Measurements from ENCODE around the gene PRMT7. TPM values are rescaled to one million over a fixed set of nuclear protein-coding genes. Genes with fewer than 3 reads are reported as not detected.

The PRMT7 gene
- total RNA-seq, 2 experiments from 2014 or later = 70.4 to 73.2 TPM

GRCh38 chr16:68291227-68291626, 19.6 kb upstream of the PRMT7 start:
- H3K4me3 Mint-ChIP-seq = no peak overlapping the region
- H3K27me3 Mint-ChIP-seq (ENCODE audit: low read depth) = no peaks in the 10 kb centered on the region
- H3K36me3 Mint-ChIP-seq (ENCODE audit: low read depth) = peaks cover 84% of the 10 kb centered on the region
- H3K9me3 Mint-ChIP-seq (ENCODE audit: insufficient read depth) = no peaks in the 10 kb centered on the region
- ATAC-seq = no peak
- no peak for DNase-seq
- H3K4me1 Mint-ChIP-seq (ENCODE audit: low read depth) = peaks cover 69% of the 10 kb centered on the region
- ChIA-PET POLR2A (interaction anchor here (0.9 to 2.7 kb wide), 5 partner anchors 10 to 30 kb away, joined by 3 to 12 read pairs (median 5); partner anchors contain the start of genes PRMT7, SLC7A6 and SLC7A6OS), CTCF (interaction anchor here (0.6 to 15.7 kb wide), 9 partner anchors 9 to 862 kb away, joined by 3 to 346 read pairs (median 4); partner anchors contain the start of genes PRMT7, SLC7A6 and SLC7A6OS)
- peak overlapping the region; percentile 84 for H3K27ac Mint-ChIP-seq

- Mint-ChIP-seq H3K27ac (peak overlapping the region; percentile 66), H3K9me3 (ENCODE audit: insufficient read depth) (no peaks in the 10 kb centered on the region), H3K27me3 (ENCODE audit: low read depth) (no peaks in the 10 kb centered on the region), H3K4me1 (ENCODE audit: low read depth) (peaks cover 63% of the 10 kb centered on the region), H3K36me3 (ENCODE audit: low read depth) (peaks cover 86% of the 10 kb centered on the region), H3K4me3 (no peak overlapping the region)
- CTCF ChIA-PET = interaction anchor here (1.4 to 15.7 kb wide), 4 partner anchors 8 to 37 kb away, joined by 3 to 346 read pairs (median 6); partner anchors contain the start of genes PRMT7, SLC7A6 and SLC7A6OS
- DNase-seq (no peak), ATAC-seq (no peak)
- POLR2A ChIA-PET = interaction anchor here (1.0 to 2.7 kb wide), 3 partner anchors 8 to 28 kb away, joined by 3 to 9 read pairs (median 5); partner anchors contain the start of gene SLC7A6
Observed at GRCh38 chr16:68292425-68292824, 18.4 kb upstream of the PRMT7 start.

GRCh38 chr16:68296291-68296690, 14.5 kb upstream of the PRMT7 start:
- no peak for ATAC-seq
- Mint-ChIP-seq H3K9me3 (ENCODE audit: insufficient read depth) (no peaks in the 10 kb centered on the region), H3K4me3 (no peak overlapping the region), H3K27ac (no peak overlapping the region), H3K4me1 (ENCODE audit: low read depth) (peaks cover 26% of the 10 kb centered on the region), H3K27me3 (ENCODE audit: low read depth) (no peaks in the 10 kb centered on the region), H3K36me3 (ENCODE audit: low read depth) (peaks cover 90% of the 10 kb centered on the region)
- no peak for DNase-seq
- ChIA-PET CTCF (interaction anchor here (0.6 to 11.9 kb wide), 3 partner anchors 11 to 34 kb away, joined by 3 to 104 read pairs (median 13); partner anchors contain the start of gene SLC7A6), POLR2A (interaction anchor here (1.4 kb wide), 1 partner anchor 10 kb away, joined by 4 read pairs; no protein-coding TSS in a partner anchor)

- Mint-ChIP-seq H3K36me3 (ENCODE audit: low read depth) (peaks cover 89% of the 10 kb centered on the region), H3K9me3 (ENCODE audit: insufficient read depth) (no peaks in the 10 kb centered on the region), H3K4me1 (ENCODE audit: low read depth) (peaks cover 22% of the 10 kb centered on the region), H3K27ac (peak overlapping the region; percentile 27), H3K27me3 (ENCODE audit: low read depth) (no peaks in the 10 kb centered on the region), H3K4me3 (no peak overlapping the region)
- ATAC-seq (no peak), DNase-seq (no peak)
- ChIA-PET POLR2A (interaction anchor here (1.2 to 1.4 kb wide), 2 partner anchors 10 to 65 kb away, joined by 3 to 4 read pairs; no protein-coding TSS in a partner anchor), CTCF (interaction anchor here (0.6 to 11.9 kb wide), 3 partner anchors 11 to 34 kb away, joined by 3 to 104 read pairs (median 13); partner anchors contain the start of gene SLC7A6)
Observed at GRCh38 chr16:68296693-68297092, 14.1 kb upstream of the PRMT7 start.

GRCh38 chr16:68297908-68298307, 12.9 kb upstream of the PRMT7 start:
- ChIA-PET POLR2A (interaction anchor here (1.2 to 1.5 kb wide), 2 partner anchors 13 to 64 kb away, joined by 3 read pairs; partner anchors contain the start of genes PRMT7 and SLC7A6OS), CTCF (interaction anchor here (1.3 to 11.9 kb wide), 3 partner anchors 10 to 36 kb away, joined by 3 to 104 read pairs (median 13); partner anchors contain the start of gene SLC7A6)
- Mint-ChIP-seq H3K4me1 (ENCODE audit: low read depth) (peaks cover 12% of the 10 kb centered on the region), H3K27me3 (ENCODE audit: low read depth) (no peaks in the 10 kb centered on the region), H3K36me3 (ENCODE audit: low read depth) (peaks cover 89% of the 10 kb centered on the region), H3K9me3 (ENCODE audit: insufficient read depth) (no peaks in the 10 kb centered on the region), H3K4me3 (no peak overlapping the region), H3K27ac (peak overlapping the region; percentile 45)
- no peak for ATAC-seq
- no peak for DNase-seq

- Mint-ChIP-seq H3K36me3 (ENCODE audit: low read depth) (peaks cover 89% of the 10 kb centered on the region), H3K27me3 (ENCODE audit: low read depth) (no peaks in the 10 kb centered on the region), H3K4me3 (no peak overlapping the region), H3K9me3 (ENCODE audit: insufficient read depth) (no peaks in the 10 kb centered on the region), H3K27ac (peak overlapping the region; percentile 45), H3K4me1 (ENCODE audit: low read depth) (peaks cover 11% of the 10 kb centered on the region)
- POLR2A ChIA-PET = interaction anchor here (0.8 to 1.5 kb wide), 2 partner anchors 11 to 12 kb away, joined by 3 read pairs; partner anchors contain the start of genes PRMT7 and SLC7A6OS
- CTCF ChIA-PET = interaction anchor here (1.3 to 11.9 kb wide), 2 partner anchors 10 to 36 kb away, joined by 3 to 104 read pairs; partner anchors contain the start of gene SLC7A6
- ATAC-seq (no peak), DNase-seq (no peak)
Observed at GRCh38 chr16:68298312-68298711, 12.5 kb upstream of the PRMT7 start.

DNA sequence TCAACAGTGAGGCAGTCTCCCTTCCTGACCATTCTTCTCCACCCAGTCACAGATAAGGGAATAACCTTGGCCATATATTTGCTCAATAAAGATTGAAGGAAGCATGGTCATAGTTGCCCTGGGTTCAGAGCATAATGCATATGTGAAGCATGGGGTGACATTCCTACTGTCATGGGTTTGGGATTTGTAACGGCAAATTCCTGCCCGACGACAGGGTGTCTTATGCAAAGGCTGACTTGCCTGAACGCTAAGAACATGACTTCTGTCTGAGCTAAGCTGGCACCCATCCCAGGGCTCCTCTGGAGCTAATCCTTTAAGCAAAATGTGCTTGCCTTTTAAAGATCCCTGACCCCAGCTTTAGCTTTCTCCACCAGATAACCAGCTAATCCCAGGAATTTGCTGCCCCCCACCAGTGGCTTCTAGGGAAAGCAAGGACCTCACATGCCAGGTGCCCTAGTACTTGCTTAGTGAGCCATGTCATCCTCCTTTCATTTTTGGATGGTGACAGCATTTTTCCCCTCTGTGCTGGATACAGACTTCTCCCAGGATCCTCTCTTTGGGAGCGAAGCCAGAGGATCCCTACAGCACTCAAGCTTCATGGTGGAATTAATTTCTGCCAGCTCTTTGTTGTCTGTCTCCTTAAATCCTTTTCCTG, 11.8 kb upstream of the PRMT7 start:
- DNase-seq (no peak), ATAC-seq (no peak)
- Mint-ChIP-seq H3K4me3 (no peak overlapping the region), H3K9me3 (ENCODE audit: insufficient read depth) (no peaks in the 10 kb centered on the region), H3K4me1 (ENCODE audit: low read depth) (peaks cover 7% of the 10 kb centered on the region), H3K27ac (peak overlapping the region; percentile 45), H3K27me3 (ENCODE audit: low read depth) (no peaks in the 10 kb centered on the region), H3K36me3 (ENCODE audit: low read depth) (peaks cover 90% of the 10 kb centered on the region)
- ChIA-PET POLR2A (interaction anchor here (0.6 to 2.3 kb wide), 6 partner anchors 10 to 407 kb away, joined by 3 to 9 read pairs (median 3); partner anchors contain the start of genes PRMT7 and SLC7A6OS), CTCF (interaction anchor here (0.7 to 11.9 kb wide), 4 partner anchors 9 to 53 kb away, joined by 3 to 104 read pairs (median 5); partner anchors contain the start of gene SLC7A6)

- no peak for DNase-seq
- Mint-ChIP-seq H3K4me3 (no peak overlapping the region), H3K27me3 (ENCODE audit: low read depth) (no peaks in the 10 kb centered on the region), H3K4me1 (ENCODE audit: low read depth) (peaks cover 4% of the 10 kb centered on the region), H3K9me3 (ENCODE audit: insufficient read depth) (no peaks in the 10 kb centered on the region), H3K27ac (peak overlapping the region; percentile 30), H3K36me3 (ENCODE audit: low read depth) (peaks cover 87% of the 10 kb centered on the region)
- ChIA-PET CTCF (interaction anchor here (0.7 to 11.9 kb wide), 5 partner anchors 8 to 53 kb away, joined by 3 to 104 read pairs (median 6); partner anchors contain the start of gene SLC7A6), POLR2A (interaction anchor here (0.6 to 2.3 kb wide), 9 partner anchors 8 to 408 kb away, joined by 3 to 9 read pairs (median 3); partner anchors contain the start of genes PRMT7 and SLC7A6OS)
- ATAC-seq = peak; percentile 33
Observed at GRCh38 chr16:68299571-68300453, 11.0 kb upstream of the PRMT7 start.

DNA sequence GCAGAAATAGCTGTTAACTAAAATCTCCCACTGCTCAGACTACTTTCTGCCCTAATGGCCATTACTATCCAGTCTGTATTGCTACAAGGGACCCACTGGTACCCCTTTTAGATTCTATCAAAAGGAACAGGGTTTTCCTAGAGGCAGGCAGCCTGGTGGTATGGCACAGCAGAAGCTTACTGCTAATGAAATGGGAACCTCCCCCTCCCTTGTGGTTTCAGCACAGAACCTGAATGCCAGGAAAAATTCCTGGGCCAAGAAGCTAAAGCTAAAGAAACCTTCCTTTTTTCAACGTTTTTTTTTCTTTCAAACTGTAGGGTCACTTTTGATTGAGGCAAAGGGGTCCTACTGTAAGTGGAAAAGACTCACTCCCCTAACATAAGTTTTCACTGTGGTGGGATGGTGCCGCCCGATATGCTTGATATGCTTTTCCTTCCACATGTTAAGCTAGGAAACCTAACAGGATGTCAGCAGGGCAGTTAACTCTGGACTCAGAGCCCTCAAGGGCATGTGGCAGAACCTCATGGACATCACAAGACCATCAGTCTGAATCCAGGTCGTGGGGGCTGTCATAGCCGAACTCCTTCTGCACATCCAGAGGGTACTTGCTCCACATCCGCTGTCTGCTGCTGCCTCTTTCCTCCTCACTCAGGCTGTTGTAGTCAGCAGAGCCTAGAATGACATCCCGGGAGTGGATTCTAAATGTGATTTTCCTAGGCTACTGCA, 9.9 kb upstream of the PRMT7 start:
- Mint-ChIP-seq H3K4me1 (ENCODE audit: low read depth) (peaks cover 8% of the 10 kb centered on the region), H3K27me3 (ENCODE audit: low read depth) (no peaks in the 10 kb centered on the region), H3K9me3 (ENCODE audit: insufficient read depth) (no peaks in the 10 kb centered on the region), H3K36me3 (ENCODE audit: low read depth) (peaks cover 86% of the 10 kb centered on the region), H3K4me3 (no peak overlapping the region), H3K27ac (peak overlapping the region; percentile 31)
- POLR2A ChIA-PET = interaction anchor here (0.7 to 2.3 kb wide), 7 partner anchors 8 to 39 kb away, joined by 3 to 9 read pairs (median 6); partner anchors contain the start of genes PRMT7 and SLC7A6OS
- ATAC-seq = no peak
- CTCF ChIA-PET = interaction anchor here (1.0 to 11.9 kb wide), 4 partner anchors 9 to 39 kb away, joined by 3 to 104 read pairs (median 6); partner anchors contain the start of gene SLC7A6
- DNase-seq = no peak

DNA sequence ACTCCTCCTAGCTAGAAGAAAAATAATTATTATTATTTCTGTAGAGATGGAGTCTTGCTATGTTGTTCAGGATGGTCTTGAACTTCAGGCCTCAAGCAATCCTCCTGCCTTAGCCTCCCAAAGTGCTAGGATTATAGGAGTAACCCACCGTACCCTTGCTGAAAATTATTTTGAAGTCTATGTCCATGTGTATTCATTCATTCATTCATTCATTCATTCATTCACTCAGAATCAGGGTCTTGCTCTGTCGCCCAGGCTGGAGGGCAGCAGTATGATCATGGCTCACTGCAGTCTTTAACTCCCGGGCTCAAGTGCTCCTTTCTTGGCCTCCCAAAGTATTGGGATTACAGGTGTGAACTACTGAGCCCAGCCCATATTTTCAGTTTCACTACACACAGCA, 4.2 kb upstream of the PRMT7 start:
- Mint-ChIP-seq H3K4me1 (ENCODE audit: low read depth) (peaks cover 23% of the 10 kb centered on the region), H3K9me3 (ENCODE audit: insufficient read depth) (no peaks in the 10 kb centered on the region), H3K27ac (no peak overlapping the region), H3K36me3 (ENCODE audit: low read depth) (peaks cover 56% of the 10 kb centered on the region), H3K4me3 (no peak overlapping the region), H3K27me3 (ENCODE audit: low read depth) (no peaks in the 10 kb centered on the region)
- ChIA-PET POLR2A (no interaction called here), CTCF (interaction anchor here (1.2 to 6.4 kb wide), 3 partner anchors 15 to 44 kb away, joined by 3 to 118 read pairs (median 3); partner anchors contain the start of gene SLC7A6)
- ATAC-seq (no peak), DNase-seq (no peak)

Measured in activated CD8-positive, alpha-beta T cell treated with anti-CD3 and anti-CD28 coated beads, Interleukin-2, amount 10 ng/mL, durations not matched to agents 7 days and 5 days (primary cell).